Measurements from ENCODE around the gene BCKDHA. TPM values are rescaled to one million over a fixed set of nuclear protein-coding genes. Genes with fewer than 3 reads are reported as not detected.
"Not testable (repeated sequence)": the region's sequence is repeated elsewhere in the genome, so short reads cannot be mapped to it uniquely, and the experiment has no call there.

BCKDHA gene
- total and polyA plus RNA-seq, 7 donors: 19.0 to 35.7 (median 32.9) TPM

GRCh38 chr19:41403181-41403970 lies 5.8 kb downstream of the BCKDHA start:
- DNase-seq: no peak
- TF ChIP-seq CTCF (IDR thresholded peaks at IDR 0.05) (no peak), POLR2AphosphoS5 (IDR thresholded peaks at IDR 0.05) (no peak)
- no peaks in the 10 kb centered on the region for H3K27me3 ChIP-seq
- H3K36me3 ChIP-seq: peaks cover 0 to 14% (median 0%) of the 10 kb centered on the region in 4 donors
- intact Hi-C loops (cut with DNase I): no loop called here
- H3K27ac ChIP-seq: no peak overlapping the region
- 61 to 64% methylated on average over 12 of the region's 12 CpGs for WGBS, 2 donors
- H3K9me3 ChIP-seq: no peaks in the 10 kb centered on the region
- peaks cover 0 to 20% (median 12%) of the 10 kb centered on the region in 4 donors for H3K4me1 ChIP-seq
- no peak overlapping the region for H3K4me3 ChIP-seq

GRCh38 chr19:41405776-41406175 lies 8.2 kb downstream of the BCKDHA start:
- no peaks in the 10 kb centered on the region for H3K27me3 ChIP-seq
- H3K27ac ChIP-seq: peak overlapping the region in 1 of 4 donors; percentile 20
- peaks cover 0 to 24% (median 17%) of the 10 kb centered on the region in 4 donors for H3K4me1 ChIP-seq
- WGBS, 2 donors: 87% methylated on average over 6 of the region's 6 CpGs
- TF ChIP-seq POLR2AphosphoS5 (IDR thresholded peaks at IDR 0.05) (no peak), CTCF (IDR thresholded peaks at IDR 0.05) (no peak), EP300 (IDR thresholded peaks at IDR 0.05) (no peak), POLR2A (IDR thresholded peaks at IDR 0.05) (no peak)
- intact Hi-C loops (cut with DNase I): no loop called here
- no peaks in the 10 kb centered on the region for H3K9me3 ChIP-seq
- H3K36me3 ChIP-seq: peaks cover 0 to 20% (median 5%) of the 10 kb centered on the region in 4 donors
- DNase-seq: no peak
- no peak overlapping the region for H3K4me3 ChIP-seq

- Histone ChIP-seq H3K27me3 (no peaks in the 10 kb centered on the region), H3K4me1 (peaks cover 0 to 24% (median 21%) of the 10 kb centered on the region in 4 donors), H3K36me3 (peaks cover 0 to 31% (median 11%) of the 10 kb centered on the region in 4 donors), H3K27ac (no peak overlapping the region), H3K4me3 (no peak overlapping the region), H3K9me3 (no peaks in the 10 kb centered on the region)
- intact Hi-C loops (cut with DNase I): no loop called here
- no peak for DNase-seq
- TF ChIP-seq POLR2AphosphoS5 (IDR thresholded peaks at IDR 0.05): no peak
- no peak for TF ChIP-seq EP300 (IDR thresholded peaks at IDR 0.05)
- no peak for TF ChIP-seq CTCF (IDR thresholded peaks at IDR 0.05)
- TF ChIP-seq POLR2A (IDR thresholded peaks at IDR 0.05): no peak
- WGBS, 2 donors: 49 to 75% methylated on average over 4 of the region's 4 CpGs
These were observed 9.7 kb downstream of the BCKDHA start for GRCh38 chr19:41407271-41407670.

GRCh38 chr19:41408256-41408655 lies 10.6 kb downstream of the BCKDHA start:
- H3K27me3 ChIP-seq: no peaks in the 10 kb centered on the region
- 40 to 70% methylated on average over 4 of the region's 4 CpGs for WGBS, 2 donors
- no peaks in the 10 kb centered on the region for H3K9me3 ChIP-seq
- H3K4me1 ChIP-seq: peaks cover 0 to 24% (median 19%) of the 10 kb centered on the region in 4 donors
- H3K4me3 ChIP-seq: no peak overlapping the region
- TF ChIP-seq EP300 (IDR thresholded peaks at IDR 0.05) (no peak), POLR2A (IDR thresholded peaks at IDR 0.05) (no peak), POLR2AphosphoS5 (IDR thresholded peaks at IDR 0.05) (no peak), CTCF (IDR thresholded peaks at IDR 0.05) (no peak)
- no peak overlapping the region for H3K27ac ChIP-seq
- intact Hi-C loops (cut with DNase I): no loop called here
- H3K36me3 ChIP-seq: peaks cover 2 to 34% (median 14%) of the 10 kb centered on the region in 4 donors
- DNase-seq: no peak

GRCh38 chr19:41408846-41409245 lies 11.2 kb downstream of the BCKDHA start:
- H3K9me3 ChIP-seq: not testable (repeated sequence)
- 92 to 95% methylated on average over 5 of the region's 5 CpGs for WGBS, 2 donors
- H3K27ac ChIP-seq: peak overlapping the region in 3 of 4 donors; percentile 4 to 47 (median 23)

More at GRCh38 chr19:41408846-41409245, 11.2 kb downstream of the BCKDHA start:
- intact Hi-C loops (cut with DNase I); DNase-seq; H3K4me3 ChIP-seq; H3K27me3 ChIP-seq: not testable (repeated sequence)
- H3K36me3 ChIP-seq: peaks cover 8 to 34% (median 18%) of the 10 kb centered on the region in 4 donors
- peaks cover 0 to 24% (median 19%) of the 10 kb centered on the region in 4 donors for H3K4me1 ChIP-seq
